ENCODE measurements around the gene CALHM2. TPM values are rescaled to one million over a fixed set of nuclear protein-coding genes. Genes with fewer than 3 reads are reported as not detected.

The CALHM2 gene
- total RNA-seq, 2 experiments from 2014 or later, result 131 to 135 TPM

DNA sequence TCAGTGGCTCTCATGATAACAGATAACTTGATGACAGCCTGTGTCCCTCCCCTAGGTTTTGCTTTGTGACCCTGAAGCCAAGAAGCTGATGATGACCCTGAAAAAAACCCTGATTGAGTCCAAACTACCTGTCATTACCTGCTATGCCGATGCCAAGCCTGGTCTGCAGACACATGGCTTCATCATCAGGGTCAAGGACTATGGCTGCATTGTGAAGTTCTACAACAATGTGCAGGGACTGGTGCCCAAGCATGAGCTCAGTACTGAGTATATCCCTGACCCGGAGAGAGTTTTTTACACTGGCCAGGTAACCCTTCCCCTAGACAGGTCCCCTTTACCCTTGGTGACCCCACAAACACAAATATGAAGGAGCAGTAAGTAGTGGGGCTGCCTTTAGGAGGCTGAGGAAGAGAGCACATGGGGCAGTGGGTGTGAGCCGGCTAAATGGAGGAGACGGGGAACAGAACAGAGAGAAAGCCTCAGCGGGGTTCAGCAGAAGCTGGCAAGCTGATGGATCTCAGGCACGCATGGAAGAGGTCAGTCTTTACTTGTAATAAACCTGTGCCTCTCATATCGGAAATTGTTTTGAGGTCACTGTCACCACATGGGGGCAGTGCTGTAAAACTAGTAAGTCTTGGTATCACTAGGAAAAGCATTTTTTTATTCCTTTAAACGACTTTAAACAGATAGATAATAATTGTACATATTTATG is 35.6 kb downstream of the CALHM2 start:
- Mint-ChIP-seq H3K27me3 (ENCODE audit: low read depth) (no peaks in the 10 kb centered on the region), H3K36me3 (ENCODE audit: low read depth) (peaks cover 77% of the 10 kb centered on the region), H3K9me3 (ENCODE audit: insufficient read depth) (no peaks in the 10 kb centered on the region), H3K4me3 (no peak overlapping the region), H3K27ac (peak overlapping the region; percentile 27), H3K4me1 (ENCODE audit: low read depth) (peaks cover 11% of the 10 kb centered on the region)
- peak; percentile 76 for ATAC-seq
- CTCF ChIA-PET, result interaction anchor here (0.9 to 7.1 kb wide), 21 partner anchors 8 to 346 kb away, joined by 3 to 148 read pairs (median 5); partner anchors contain the start of genes CALHM2 and NEURL1
- peak; percentile 84 for DNase-seq
- POLR2A ChIA-PET, result no interaction called here

DNA sequence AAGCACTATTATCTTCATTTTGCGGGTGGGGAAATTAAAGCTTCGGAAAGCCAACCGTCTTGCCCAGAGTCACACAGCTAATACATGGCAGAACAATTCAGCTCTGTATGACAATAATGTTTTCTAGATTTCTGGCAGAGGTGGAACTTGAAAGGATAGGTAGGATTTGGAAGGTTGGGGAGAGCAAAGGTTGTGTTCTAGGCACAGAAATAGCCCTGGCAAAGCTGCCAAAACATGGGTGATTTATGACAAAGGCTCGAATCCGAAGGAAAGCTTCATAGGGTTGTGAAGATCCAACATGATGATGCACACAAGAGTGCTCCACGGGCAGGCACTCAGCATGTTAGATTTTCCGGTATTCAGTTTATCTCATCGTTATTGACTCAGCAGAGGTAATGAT is 36.6 kb downstream of the CALHM2 start:
- H3K27me3 Mint-ChIP-seq (ENCODE audit: low read depth), result no peaks in the 10 kb centered on the region
- ChIA-PET POLR2A (no interaction called here), CTCF (interaction anchor here (0.5 to 7.1 kb wide), 16 partner anchors 9 to 128 kb away, joined by 3 to 148 read pairs (median 5); partner anchors contain the start of genes CALHM2 and NEURL1)
- DNase-seq, result no peak
- H3K36me3 Mint-ChIP-seq (ENCODE audit: low read depth), result peaks cover 74% of the 10 kb centered on the region
- H3K4me3 Mint-ChIP-seq, result no peak overlapping the region
- ATAC-seq, result no peak
- H3K27ac Mint-ChIP-seq, result no peak overlapping the region
- peaks cover 11% of the 10 kb centered on the region for H3K4me1 Mint-ChIP-seq (ENCODE audit: low read depth)
- no peaks in the 10 kb centered on the region for H3K9me3 Mint-ChIP-seq (ENCODE audit: insufficient read depth)

DNA sequence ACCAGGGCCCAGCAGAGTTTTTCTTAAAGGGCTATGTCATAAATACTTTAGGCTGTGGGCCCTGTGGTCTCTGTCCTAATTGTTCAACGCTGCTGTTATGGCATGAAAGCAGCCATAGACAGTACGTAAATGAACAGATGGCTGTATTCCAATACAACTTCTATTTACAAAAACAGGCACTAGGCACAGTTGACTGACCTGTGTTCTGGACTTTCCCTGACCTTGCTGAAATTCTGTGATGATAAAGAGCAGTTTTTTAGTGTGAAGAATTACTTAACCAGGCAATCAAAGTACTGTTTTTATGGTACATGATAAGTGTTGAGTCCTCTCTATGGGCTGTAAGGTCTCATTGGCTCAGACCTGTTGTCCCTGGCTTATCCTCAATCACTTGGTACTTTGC is 38.6 kb downstream of the CALHM2 start:
- no peaks in the 10 kb centered on the region for H3K27me3 Mint-ChIP-seq (ENCODE audit: low read depth)

DNA sequence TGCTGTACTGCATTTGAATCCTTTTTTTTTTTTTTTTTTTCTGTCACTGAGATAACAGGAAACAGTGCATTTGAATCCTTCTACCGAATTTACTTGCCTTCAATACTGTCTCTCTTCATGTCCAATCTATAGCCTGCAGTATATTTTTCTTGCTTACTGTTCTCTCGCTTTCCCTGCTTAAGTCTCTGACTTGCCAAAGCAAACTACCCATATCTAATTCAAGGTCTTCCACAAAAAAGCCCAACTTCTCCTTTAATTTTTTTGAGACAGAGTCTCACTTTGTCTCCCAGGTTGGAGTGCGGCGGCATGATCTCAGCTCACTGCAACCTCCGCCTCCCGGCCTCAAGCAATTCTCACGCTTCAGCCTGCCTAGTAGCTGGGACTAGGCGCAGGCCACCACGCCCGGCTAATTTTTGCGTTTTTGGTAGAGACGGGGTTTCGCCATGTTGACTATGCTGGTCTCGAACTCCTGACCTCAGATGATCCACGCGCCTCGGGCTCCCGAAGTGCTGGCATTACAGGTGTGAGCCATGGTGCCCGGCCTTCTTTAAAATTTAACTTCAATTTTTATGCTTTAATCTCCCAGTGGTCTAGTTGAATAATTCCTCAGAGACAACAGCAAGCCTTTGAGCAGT is 54.9 kb downstream of the CALHM2 start:
- peak overlapping the region; percentile 93 for H3K4me3 Mint-ChIP-seq
- H3K27me3 Mint-ChIP-seq (ENCODE audit: low read depth), result no peaks in the 10 kb centered on the region
- peaks cover 56% of the 10 kb centered on the region for H3K36me3 Mint-ChIP-seq (ENCODE audit: low read depth)
- DNase-seq (no peak), ATAC-seq (no peak)
- H3K9me3 Mint-ChIP-seq (ENCODE audit: insufficient read depth), result no peaks in the 10 kb centered on the region
- CTCF ChIA-PET, result interaction anchor here (1.5 to 3.0 kb wide), 4 partner anchors 19 to 89 kb away, joined by 3 to 9 read pairs (median 6); no protein-coding TSS in a partner anchor
- H3K4me1 Mint-ChIP-seq (ENCODE audit: low read depth), result peaks cover 48% of the 10 kb centered on the region
- peak overlapping the region; percentile 94 for H3K27ac Mint-ChIP-seq
- POLR2A ChIA-PET, result interaction anchor here (0.6 to 2.3 kb wide), 5 partner anchors 29 to 543 kb away, joined by 3 to 15 read pairs (median 3); partner anchors contain the start of genes BORCS7 and TAF5

More for the DNA sequence above, 38.6 kb downstream of the CALHM2 start:
- Mint-ChIP-seq H3K4me3 (no peak overlapping the region), H3K4me1 (ENCODE audit: low read depth) (peaks cover 11% of the 10 kb centered on the region), H3K36me3 (ENCODE audit: low read depth) (peaks cover 68% of the 10 kb centered on the region), H3K9me3 (ENCODE audit: insufficient read depth) (no peaks in the 10 kb centered on the region), H3K27ac (no peak overlapping the region)
- CTCF ChIA-PET, result interaction anchor here (1.1 to 7.1 kb wide), 2 partner anchors 63 to 71 kb away, joined by 4 to 148 read pairs; no protein-coding TSS in a partner anchor
- DNase-seq (no peak), ATAC-seq (no peak)
- POLR2A ChIA-PET, result no interaction called here

DNA sequence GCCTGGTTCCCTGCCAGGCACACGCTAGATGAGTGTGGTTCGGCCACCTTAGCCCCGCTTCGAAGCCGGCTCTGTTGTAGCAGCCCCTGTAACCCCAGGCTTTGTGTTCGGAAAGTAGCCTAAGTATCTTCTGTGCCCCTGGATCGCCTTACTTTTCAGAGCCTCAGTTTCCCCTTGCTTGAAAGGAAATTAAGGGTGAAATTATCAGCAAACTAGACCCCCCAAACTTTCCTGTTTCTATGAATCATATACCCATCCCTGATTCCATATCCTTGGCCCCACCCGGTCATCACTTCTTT is 55.4 kb downstream of the CALHM2 start:
- DNase-seq (peak; percentile 25), ATAC-seq (no peak)
- ChIA-PET POLR2A (interaction anchor here (0.6 to 2.3 kb wide), 3 partner anchors 29 to 75 kb away, joined by 3 to 15 read pairs (median 3); partner anchors contain the start of gene TAF5), CTCF (interaction anchor here (0.6 to 2.3 kb wide), 7 partner anchors 9 to 89 kb away, joined by 3 to 9 read pairs (median 3); partner anchors contain the start of gene TAF5)
- Mint-ChIP-seq H3K9me3 (ENCODE audit: insufficient read depth) (no peaks in the 10 kb centered on the region), H3K27me3 (ENCODE audit: low read depth) (no peaks in the 10 kb centered on the region), H3K4me1 (ENCODE audit: low read depth) (peaks cover 48% of the 10 kb centered on the region), H3K36me3 (ENCODE audit: low read depth) (peaks cover 56% of the 10 kb centered on the region), H3K4me3 (peak overlapping the region; percentile 93), H3K27ac (peak overlapping the region; percentile 94)

Other genes starting within 250 kb of the CALHM2 start
- under 1 TPM in 1 of 2 experiments, not detected in 1; 0.16 TPM for gene RPEL1, start 206.5 kb downstream of the CALHM2 start, total RNA-seq
- gene INA, start 175.2 kb downstream of the CALHM2 start, total RNA-seq, result under 1 TPM in 1 of 2 experiments, not detected in 1; 0.08 TPM
- gene PCGF6, start 101.2 kb downstream of the CALHM2 start, total RNA-seq, result 10 to 100 TPM; 14.9 to 17.2 TPM
- gene TAF5, start 84.4 kb downstream of the CALHM2 start, total RNA-seq, result 10 to 100 TPM; 14.5 to 14.8 TPM
- gene ATP5MK, start 55.9 kb downstream of the CALHM2 start, total RNA-seq, result 100 to 1,000 TPM; 360 to 363 TPM
- gene PDCD11, start 55.7 kb downstream of the CALHM2 start, total RNA-seq, result 10 to 100 TPM; 57.1 to 57.4 TPM
- 1 to 10 TPM; 1.8 TPM for gene CALHM1, start 6.5 kb upstream of the CALHM2 start, total RNA-seq
- under 1 TPM; 0.45 to 0.63 TPM for gene CALHM3, start 26.9 kb upstream of the CALHM2 start, total RNA-seq
- 1 to 10 TPM; 1.1 TPM for gene NEURL1, start 41.3 kb upstream of the CALHM2 start, total RNA-seq

Measured in activated CD8-positive, alpha-beta T cell treated with anti-CD3 and anti-CD28 coated beads, Interleukin-2, amount 10 ng/mL, durations not matched to agents 7 days and 5 days (primary cell).